ENCODE results near the gene HRH3.

Gene HRH3

GRCh38 chr20:62219992-62220665 lies at the start of gene HRH3:
Gene HRH3, minus strand, starts transcription at chr20:62220278. Its CDS starts 308 bp downstream, at chr20:62219970.
- DNase-seq, result peak; percentile 52

- DNase-seq, result no peak
Observed at GRCh38 chr20:62269871-62270270, 49.8 kb upstream of the HRH3 start.

- DNase-seq, result no peak
Observed at GRCh38 chr20:62269378-62269777, 49.3 kb upstream of the HRH3 start.

- DNase-seq, result no peak
Observed at GRCh38 chr20:62268228-62268900, 48.3 kb upstream of the HRH3 start.

- no peak for DNase-seq
Observed at GRCh38 chr20:62267543-62267942, 47.5 kb upstream of the HRH3 start.

- no peak for DNase-seq
Observed at GRCh38 chr20:62266851-62267250, 46.8 kb upstream of the HRH3 start.

GRCh38 chr20:62266340-62266739 lies 46.3 kb upstream of the HRH3 start:
- DNase-seq, result peak; percentile 14

- DNase-seq, result no peak
Observed at GRCh38 chr20:62265365-62265764, 45.3 kb upstream of the HRH3 start.

- no peak for DNase-seq
Observed at GRCh38 chr20:62263396-62263795, 43.3 kb upstream of the HRH3 start.

GRCh38 chr20:62262064-62262463 lies 42.0 kb upstream of the HRH3 start:
- DNase-seq, result no peak

GRCh38 chr20:62259294-62259565 lies 39.2 kb upstream of the HRH3 start:
- DNase-seq, result no peak

GRCh38 chr20:62258499-62259293 lies 38.6 kb upstream of the HRH3 start:
- DNase-seq, result no peak

GRCh38 chr20:62255976-62256375 lies 35.9 kb upstream of the HRH3 start:
- DNase-seq, result no peak

- DNase-seq, result no peak
Observed at GRCh38 chr20:62254021-62254724, 34.1 kb upstream of the HRH3 start.

- no peak for DNase-seq
Observed at GRCh38 chr20:62253398-62253797, 33.3 kb upstream of the HRH3 start.

GRCh38 chr20:62252342-62252966 lies 32.4 kb upstream of the HRH3 start:
- no peak for DNase-seq

GRCh38 chr20:62248890-62249560 lies 28.9 kb upstream of the HRH3 start:
- DNase-seq, result no peak

GRCh38 chr20:62246872-62247652 lies 27.0 kb upstream of the HRH3 start:
- DNase-seq, result no peak

GRCh38 chr20:62246431-62246830 lies 26.4 kb upstream of the HRH3 start:
- DNase-seq, result no peak

- DNase-seq, result no peak
Observed at GRCh38 chr20:62245911-62246280, 25.8 kb upstream of the HRH3 start.

GRCh38 chr20:62244644-62245108 lies 24.6 kb upstream of the HRH3 start:
- no peak for DNase-seq
